Nephron progenitor cell (in vitro differentiated cells): Measurements from ENCODE around the gene INPP5J.

Experiments used
- DNase-seq: peaks from one replicate; pipeline ENCODE4 v3.0.0; 2021
- H3K27ac Mint-ChIP-seq: 2 replicates; pipeline ENCODE4 v1.8.0; 2021; ENCODE audit warnings: mild to moderate bottlenecking, moderate library complexity, mixed read lengths
- H3K27me3 Mint-ChIP-seq: 2 replicates; pipeline ENCODE4 v1.8.0; 2021; ENCODE audit warnings: mild to moderate bottlenecking, low read depth, mixed read lengths; ENCODE audit not compliant: poor library complexity
- H3K36me3 Mint-ChIP-seq: 2 replicates; pipeline ENCODE4 v1.8.0; 2021; ENCODE audit warnings: low read depth, mixed read lengths
- H3K4me1 Mint-ChIP-seq: 2 replicates; pipeline ENCODE4 v1.8.0; 2021; ENCODE audit warnings: mixed read lengths
- H3K4me3 Mint-ChIP-seq: 2 replicates; pipeline ENCODE4 v1.8.0; 2021; ENCODE audit warnings: mild to moderate bottlenecking, moderate library complexity, mixed read lengths
- H3K9me3 Mint-ChIP-seq: 2 replicates; pipeline ENCODE4 v1.8.0; 2021; ENCODE audit warnings: mild to moderate bottlenecking, moderate library complexity, mixed read lengths
- TF ChIP-seq, protein P1 (sequence below): fragments of 200-600 bp; sonication (generic); IDR thresholded peaks from 2 replicates; pipeline ENCODE4 v1.5.0; 2021; ENCODE audit warnings: antibody characterized with exemption

INPP5J gene

DNA sequence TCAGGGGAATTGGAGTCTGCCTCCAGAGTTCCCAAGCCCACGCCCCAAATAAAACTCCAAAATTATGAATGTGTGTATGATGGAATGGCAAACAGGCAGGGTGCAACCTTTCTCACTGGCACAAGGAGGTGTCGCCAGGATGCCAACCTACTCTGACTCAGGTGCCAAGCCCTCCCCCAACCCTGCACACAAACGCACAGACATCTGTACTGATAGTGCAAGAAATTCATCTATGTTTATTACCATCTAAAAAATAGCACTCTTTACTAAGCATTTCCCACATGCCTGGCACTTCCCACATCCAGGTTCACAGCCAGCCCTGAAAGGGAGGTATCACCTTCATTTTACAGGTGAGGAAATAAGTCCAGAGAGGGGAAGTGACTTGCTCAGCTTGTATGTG is 16.3 kb downstream of the INPP5J start:
- H3K4me3 Mint-ChIP-seq = peak overlapping the region; percentile 88
- DNase-seq = no peak
- TF ChIP-seq, protein P1, sequence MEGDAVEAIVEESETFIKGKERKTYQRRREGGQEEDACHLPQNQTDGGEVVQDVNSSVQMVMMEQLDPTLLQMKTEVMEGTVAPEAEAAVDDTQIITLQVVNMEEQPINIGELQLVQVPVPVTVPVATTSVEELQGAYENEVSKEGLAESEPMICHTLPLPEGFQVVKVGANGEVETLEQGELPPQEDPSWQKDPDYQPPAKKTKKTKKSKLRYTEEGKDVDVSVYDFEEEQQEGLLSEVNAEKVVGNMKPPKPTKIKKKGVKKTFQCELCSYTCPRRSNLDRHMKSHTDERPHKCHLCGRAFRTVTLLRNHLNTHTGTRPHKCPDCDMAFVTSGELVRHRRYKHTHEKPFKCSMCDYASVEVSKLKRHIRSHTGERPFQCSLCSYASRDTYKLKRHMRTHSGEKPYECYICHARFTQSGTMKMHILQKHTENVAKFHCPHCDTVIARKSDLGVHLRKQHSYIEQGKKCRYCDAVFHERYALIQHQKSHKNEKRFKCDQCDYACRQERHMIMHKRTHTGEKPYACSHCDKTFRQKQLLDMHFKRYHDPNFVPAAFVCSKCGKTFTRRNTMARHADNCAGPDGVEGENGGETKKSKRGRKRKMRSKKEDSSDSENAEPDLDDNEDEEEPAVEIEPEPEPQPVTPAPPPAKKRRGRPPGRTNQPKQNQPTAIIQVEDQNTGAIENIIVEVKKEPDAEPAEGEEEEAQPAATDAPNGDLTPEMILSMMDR = no peak
- H3K27ac Mint-ChIP-seq = no peak overlapping the region
- peaks cover 19% of the 10 kb centered on the region for H3K27me3 Mint-ChIP-seq
- H3K9me3 Mint-ChIP-seq = peaks cover 3% of the 10 kb centered on the region
- H3K4me1 Mint-ChIP-seq = peaks cover 22% of the 10 kb centered on the region
- peaks cover 4% of the 10 kb centered on the region for H3K36me3 Mint-ChIP-seq

DNA sequence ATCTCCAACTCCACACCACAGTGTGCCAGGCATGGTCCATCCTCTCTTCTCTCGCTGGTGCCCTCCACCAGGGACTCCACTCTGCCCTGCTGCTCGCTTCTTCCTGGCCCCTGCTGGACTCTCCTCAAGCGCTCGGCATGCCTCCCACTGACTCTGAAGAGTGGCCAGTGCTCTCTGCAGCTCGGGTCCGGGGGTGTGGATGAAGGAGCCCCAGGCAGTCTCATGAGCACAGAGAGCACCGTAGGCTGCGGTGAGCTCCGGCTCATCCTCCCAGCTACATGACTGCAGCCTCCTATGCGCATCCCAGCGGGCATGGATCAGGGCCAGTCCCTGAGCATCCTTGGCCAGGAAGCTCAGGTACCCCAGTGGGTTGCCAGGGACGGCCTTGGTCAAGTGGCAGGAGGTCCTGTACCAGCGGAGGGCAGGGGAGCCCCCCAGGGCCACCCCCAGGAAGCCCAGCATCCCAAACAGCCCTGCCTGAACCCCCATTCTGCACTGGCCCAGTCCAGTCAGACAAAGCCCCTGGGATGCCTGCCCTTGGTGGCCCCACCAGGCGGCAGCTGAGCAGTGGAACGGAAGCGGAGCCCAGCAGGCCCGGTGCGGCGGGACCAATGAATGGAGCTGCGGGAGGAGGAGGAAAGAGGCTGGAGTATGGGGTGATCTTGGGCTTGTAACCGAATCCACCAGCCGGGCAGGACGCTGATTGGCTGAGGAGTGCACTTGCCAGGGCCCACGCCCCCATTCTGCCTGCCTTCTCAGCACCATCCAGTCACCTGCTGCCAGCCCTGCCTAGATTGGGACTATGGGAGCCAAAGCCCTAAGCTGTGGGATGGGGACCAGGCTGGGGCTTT is 17.3 kb downstream of the INPP5J start, which contains the start of gene PLA2G3:
TSS of gene PLA2G3 (minus strand) at position 643 of the 851 bp plus-strand sequence. CDS start at position 489, 154 bp downstream.
- Mint-ChIP-seq H3K4me1 (peaks cover 22% of the 10 kb centered on the region), H3K36me3 (peaks cover 4% of the 10 kb centered on the region), H3K27me3 (peaks cover 19% of the 10 kb centered on the region), H3K27ac (no peak within 1 kb of the TSS), H3K9me3 (peaks cover 12% of the 10 kb centered on the region), H3K4me3 (peak within 1 kb of the TSS; percentile 88)
- TF ChIP-seq, protein P1 = peak; percentile 42
- peak; percentile 86 for DNase-seq

DNA sequence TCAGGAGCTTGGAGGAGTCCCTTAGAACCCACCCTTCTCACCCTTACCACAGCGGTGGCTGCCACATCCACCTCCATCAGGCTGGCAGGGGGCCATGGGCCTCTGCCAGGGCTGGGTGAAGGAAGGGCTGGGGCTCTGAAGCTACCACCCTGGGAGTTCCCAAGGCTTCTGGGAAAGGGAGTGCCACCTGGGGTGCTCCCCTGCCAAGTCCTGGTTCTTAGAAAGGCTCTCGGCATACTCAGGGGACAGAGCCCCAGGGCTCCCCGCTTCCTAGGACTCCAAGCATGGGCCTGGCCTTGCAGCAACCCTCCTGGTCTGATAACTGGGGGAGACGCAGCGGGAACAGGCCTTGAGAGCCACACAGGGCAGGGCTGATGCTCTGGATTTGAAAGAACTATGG is 18.0 kb downstream of the INPP5J start:
- H3K27ac Mint-ChIP-seq = no peak overlapping the region
- H3K4me3 Mint-ChIP-seq = no peak overlapping the region
- H3K9me3 Mint-ChIP-seq = peaks cover 18% of the 10 kb centered on the region
- TF ChIP-seq, protein P1 = no peak
- H3K4me1 Mint-ChIP-seq = peaks cover 22% of the 10 kb centered on the region
- DNase-seq = no peak
- H3K36me3 Mint-ChIP-seq = peaks cover 4% of the 10 kb centered on the region
- peaks cover 19% of the 10 kb centered on the region for H3K27me3 Mint-ChIP-seq

DNA sequence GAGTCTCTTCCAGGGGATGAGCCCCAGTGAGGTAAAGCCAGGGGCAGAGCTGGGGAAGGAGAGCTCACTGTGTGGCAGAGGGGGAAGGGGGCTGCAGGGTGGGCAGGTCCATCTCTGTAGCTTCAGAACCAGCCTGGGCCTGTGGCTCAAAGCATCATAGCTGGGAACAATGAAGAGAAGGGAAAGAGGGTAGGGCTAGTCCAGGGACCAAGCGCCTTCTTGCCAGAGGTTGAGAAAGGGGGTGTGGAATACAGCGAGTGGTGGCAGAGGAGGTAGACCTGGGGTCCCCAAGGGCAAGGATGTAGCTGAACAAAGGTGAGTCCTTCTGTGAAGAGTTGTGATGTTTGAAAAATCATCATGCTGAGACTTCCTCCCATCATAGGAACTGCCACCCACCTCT is 18.8 kb downstream of the INPP5J start:
- Mint-ChIP-seq H3K36me3 (peaks cover 4% of the 10 kb centered on the region), H3K9me3 (peaks cover 23% of the 10 kb centered on the region), H3K27me3 (peaks cover 20% of the 10 kb centered on the region), H3K4me1 (peaks cover 22% of the 10 kb centered on the region), H3K27ac (no peak overlapping the region), H3K4me3 (no peak overlapping the region)
- no peak for DNase-seq
- TF ChIP-seq, protein P1 = no peak

DNA sequence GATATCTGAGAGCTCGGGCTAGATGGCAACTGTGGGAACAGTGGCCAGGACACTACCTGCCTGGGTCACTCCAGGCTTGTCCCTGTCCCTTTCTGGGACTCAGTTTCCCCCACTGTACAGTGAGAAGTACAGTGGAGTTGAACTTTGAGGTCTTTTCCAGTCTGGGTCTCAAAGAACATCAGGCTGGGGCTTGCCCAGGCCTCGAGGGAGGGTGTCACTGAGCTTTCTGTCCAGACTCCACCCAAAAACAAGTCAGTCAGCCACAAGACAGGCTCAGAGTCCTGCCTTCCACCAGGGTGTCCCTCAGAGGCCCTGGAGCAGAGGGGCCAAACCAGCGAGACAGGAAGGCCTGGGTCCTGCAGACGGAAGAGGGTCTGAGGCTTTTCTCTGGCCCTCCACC is 19.5 kb downstream of the INPP5J start:
- H3K4me1 Mint-ChIP-seq = peaks cover 19% of the 10 kb centered on the region
- TF ChIP-seq, protein P1 = no peak
- H3K36me3 Mint-ChIP-seq = peaks cover under 1% of the 10 kb centered on the region
- H3K9me3 Mint-ChIP-seq = peaks cover 30% of the 10 kb centered on the region
- no peak overlapping the region for H3K4me3 Mint-ChIP-seq
- no peak for DNase-seq
- H3K27ac Mint-ChIP-seq = no peak overlapping the region
- peaks cover 19% of the 10 kb centered on the region for H3K27me3 Mint-ChIP-seq

DNA sequence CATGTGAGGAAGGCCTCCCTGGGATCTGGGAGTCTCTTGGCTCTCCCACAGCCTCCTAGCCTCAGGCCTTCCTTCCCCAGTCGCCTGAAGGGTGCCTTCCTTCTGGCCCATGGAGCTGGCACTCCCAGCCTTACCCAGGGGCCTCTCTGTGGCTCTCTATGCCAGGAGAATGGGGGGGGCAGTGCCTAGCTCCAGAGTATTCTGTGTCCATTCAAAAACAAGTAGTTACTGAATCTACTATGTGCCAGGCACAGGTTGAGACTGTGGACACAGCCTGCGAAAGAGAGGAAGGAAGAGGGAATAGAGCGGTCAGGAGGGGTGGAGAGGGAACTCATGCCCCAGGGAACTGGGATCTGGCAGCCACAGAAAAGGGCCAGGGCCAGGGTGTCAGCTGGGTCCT is 20.3 kb downstream of the INPP5J start:
- H3K27me3 Mint-ChIP-seq = peaks cover 19% of the 10 kb centered on the region
- H3K9me3 Mint-ChIP-seq = peaks cover 37% of the 10 kb centered on the region
- TF ChIP-seq, protein P1 = no peak
- DNase-seq = no peak
- H3K4me1 Mint-ChIP-seq = peaks cover 17% of the 10 kb centered on the region
- H3K27ac Mint-ChIP-seq = no peak overlapping the region
- no peaks in the 10 kb centered on the region for H3K36me3 Mint-ChIP-seq
- no peak overlapping the region for H3K4me3 Mint-ChIP-seq
